HG03135 (cell line): ENCODE data around the gene TEX54.

Experiments used
- ATAC-seq: cut with Tn5 transposase; IDR thresholded peaks from one replicate; pipeline ENCODE4 v1.9.1; 2021; ENCODE audit warnings: mild to moderate bottlenecking, moderate library complexity; ENCODE audit not compliant: unreplicated experiment

The TEX54 gene

GRCh38 chr11:62789576-62789975, 43.1 kb downstream of the TEX54 start:
- no peak for ATAC-seq

- ATAC-seq = no peak
Measured at GRCh38 chr11:62788991-62789390, 43.6 kb downstream of the TEX54 start.

GRCh38 chr11:62787005-62787759, 45.5 kb downstream of the TEX54 start, which contains the start of gene TMEM179B:
Gene TMEM179B (plus strand): TSS chr11:62787402. CDS start chr11:62787432, 30 bp downstream.
- ATAC-seq = peak; percentile 64

- ATAC-seq = peak; percentile 70
Measured at GRCh38 chr11:62786318-62787004, 46.2 kb downstream of the TEX54 start.

GRCh38 chr11:62782753-62783152, 49.9 kb downstream of the TEX54 start:
- no peak for ATAC-seq
